Measurements from ENCODE around the gene GPR15. TPM values are rescaled to one million over a fixed set of nuclear protein-coding genes. Genes with fewer than 3 reads are reported as not detected.

The GPR15 gene
- total RNA-seq, 4 donors from 2014 or later: not detected

DNA sequence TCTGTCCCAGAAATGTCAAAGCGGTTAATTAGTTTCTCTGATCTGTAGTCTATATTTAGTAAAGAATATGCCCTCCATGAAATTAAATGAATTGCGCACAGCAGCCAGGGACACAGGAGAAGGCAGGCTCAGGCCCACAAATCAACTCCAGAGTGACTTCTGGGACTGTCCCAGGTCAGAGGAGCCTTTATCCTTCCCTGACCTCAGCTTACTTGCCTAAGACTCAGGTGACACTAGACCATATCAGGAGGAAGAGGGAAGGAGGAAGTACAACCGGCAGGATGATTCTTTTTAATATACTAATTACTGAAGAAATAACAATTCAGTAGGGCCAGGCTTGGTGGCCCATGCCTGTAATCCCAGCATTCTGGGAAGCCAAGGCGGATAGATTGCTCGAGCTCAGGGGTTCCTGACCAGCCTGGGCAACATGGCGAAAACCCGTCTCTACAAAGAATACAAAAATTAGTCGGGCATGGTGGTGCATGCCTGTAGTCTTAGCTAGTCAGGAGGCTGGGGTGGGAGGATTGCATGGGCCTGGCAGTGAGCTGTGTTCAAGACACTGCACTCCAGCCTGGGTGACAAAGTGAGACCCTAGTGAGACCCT is 1.8 kb upstream of the GPR15 start:
- H3K9me3 ChIP-seq: no peaks in the 10 kb centered on the region
- no peaks in the 10 kb centered on the region for H3K36me3 ChIP-seq
- no peak for TF ChIP-seq POLR2A (IDR thresholded peaks at IDR 0.05)
- TF ChIP-seq, protein P1, sequence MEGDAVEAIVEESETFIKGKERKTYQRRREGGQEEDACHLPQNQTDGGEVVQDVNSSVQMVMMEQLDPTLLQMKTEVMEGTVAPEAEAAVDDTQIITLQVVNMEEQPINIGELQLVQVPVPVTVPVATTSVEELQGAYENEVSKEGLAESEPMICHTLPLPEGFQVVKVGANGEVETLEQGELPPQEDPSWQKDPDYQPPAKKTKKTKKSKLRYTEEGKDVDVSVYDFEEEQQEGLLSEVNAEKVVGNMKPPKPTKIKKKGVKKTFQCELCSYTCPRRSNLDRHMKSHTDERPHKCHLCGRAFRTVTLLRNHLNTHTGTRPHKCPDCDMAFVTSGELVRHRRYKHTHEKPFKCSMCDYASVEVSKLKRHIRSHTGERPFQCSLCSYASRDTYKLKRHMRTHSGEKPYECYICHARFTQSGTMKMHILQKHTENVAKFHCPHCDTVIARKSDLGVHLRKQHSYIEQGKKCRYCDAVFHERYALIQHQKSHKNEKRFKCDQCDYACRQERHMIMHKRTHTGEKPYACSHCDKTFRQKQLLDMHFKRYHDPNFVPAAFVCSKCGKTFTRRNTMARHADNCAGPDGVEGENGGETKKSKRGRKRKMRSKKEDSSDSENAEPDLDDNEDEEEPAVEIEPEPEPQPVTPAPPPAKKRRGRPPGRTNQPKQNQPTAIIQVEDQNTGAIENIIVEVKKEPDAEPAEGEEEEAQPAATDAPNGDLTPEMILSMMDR (IDR thresholded peaks at IDR 0.05): no peak
- intact Hi-C loops (cut with DNase I; ENCODE audit: low total_unique reads): no loop called here
- no peaks in the 10 kb centered on the region for H3K4me1 ChIP-seq
- H3K27ac ChIP-seq: no peak overlapping the region
- no peaks in the 10 kb centered on the region for H3K27me3 ChIP-seq
- H3K4me3 ChIP-seq: no peak overlapping the region
- no peak for DNase-seq

DNA sequence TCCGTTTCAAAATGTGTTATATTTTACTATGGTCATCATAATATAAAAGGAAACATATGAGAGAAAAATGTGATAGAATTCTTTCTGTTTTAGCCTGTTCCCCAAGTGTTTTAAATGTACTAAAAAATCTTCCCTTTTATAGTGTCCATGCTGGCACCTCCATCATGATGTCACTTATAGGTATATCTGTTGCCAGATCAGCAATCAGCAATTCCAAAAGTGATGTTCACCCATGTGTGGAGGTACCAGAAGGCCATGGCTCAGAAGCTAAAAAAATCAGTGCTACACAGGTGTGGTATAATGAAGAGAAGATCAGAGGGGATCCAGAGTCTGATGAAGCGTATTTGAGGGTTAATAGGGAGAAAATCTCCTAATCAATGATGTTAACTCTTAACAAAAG is 1.1 kb upstream of the GPR15 start:
- no peak overlapping the region for H3K4me3 ChIP-seq
- H3K9me3 ChIP-seq: no peaks in the 10 kb centered on the region
- H3K27me3 ChIP-seq: no peaks in the 10 kb centered on the region
- TF ChIP-seq, protein P1 (IDR thresholded peaks at IDR 0.05): no peak
- TF ChIP-seq POLR2A (IDR thresholded peaks at IDR 0.05): no peak
- H3K36me3 ChIP-seq: no peaks in the 10 kb centered on the region
- H3K27ac ChIP-seq: no peak overlapping the region
- no peak for DNase-seq
- intact Hi-C loops (cut with DNase I; ENCODE audit: low total_unique reads): no loop called here
- no peaks in the 10 kb centered on the region for H3K4me1 ChIP-seq

DNA sequence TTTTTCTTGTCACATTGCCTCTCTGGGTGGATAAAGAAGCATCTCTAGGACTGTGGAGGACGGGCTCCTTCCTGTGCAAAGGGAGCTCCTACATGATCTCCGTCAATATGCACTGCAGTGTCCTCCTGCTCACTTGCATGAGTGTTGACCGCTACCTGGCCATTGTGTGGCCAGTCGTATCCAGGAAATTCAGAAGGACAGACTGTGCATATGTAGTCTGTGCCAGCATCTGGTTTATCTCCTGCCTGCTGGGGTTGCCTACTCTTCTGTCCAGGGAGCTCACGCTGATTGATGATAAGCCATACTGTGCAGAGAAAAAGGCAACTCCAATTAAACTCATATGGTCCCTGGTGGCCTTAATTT is 478 bp downstream of the GPR15 start:
- DNase-seq: no peak
- no peak for TF ChIP-seq POLR2A (IDR thresholded peaks at IDR 0.05)
- TF ChIP-seq, protein P1 (IDR thresholded peaks at IDR 0.05): no peak
- no peaks in the 10 kb centered on the region for H3K4me1 ChIP-seq
- H3K27me3 ChIP-seq: no peaks in the 10 kb centered on the region
- H3K27ac ChIP-seq: no peak overlapping the region
- H3K4me3 ChIP-seq: no peak overlapping the region
- intact Hi-C loops (cut with DNase I; ENCODE audit: low total_unique reads): no loop called here
- no peaks in the 10 kb centered on the region for H3K9me3 ChIP-seq
- H3K36me3 ChIP-seq: no peaks in the 10 kb centered on the region

DNA sequence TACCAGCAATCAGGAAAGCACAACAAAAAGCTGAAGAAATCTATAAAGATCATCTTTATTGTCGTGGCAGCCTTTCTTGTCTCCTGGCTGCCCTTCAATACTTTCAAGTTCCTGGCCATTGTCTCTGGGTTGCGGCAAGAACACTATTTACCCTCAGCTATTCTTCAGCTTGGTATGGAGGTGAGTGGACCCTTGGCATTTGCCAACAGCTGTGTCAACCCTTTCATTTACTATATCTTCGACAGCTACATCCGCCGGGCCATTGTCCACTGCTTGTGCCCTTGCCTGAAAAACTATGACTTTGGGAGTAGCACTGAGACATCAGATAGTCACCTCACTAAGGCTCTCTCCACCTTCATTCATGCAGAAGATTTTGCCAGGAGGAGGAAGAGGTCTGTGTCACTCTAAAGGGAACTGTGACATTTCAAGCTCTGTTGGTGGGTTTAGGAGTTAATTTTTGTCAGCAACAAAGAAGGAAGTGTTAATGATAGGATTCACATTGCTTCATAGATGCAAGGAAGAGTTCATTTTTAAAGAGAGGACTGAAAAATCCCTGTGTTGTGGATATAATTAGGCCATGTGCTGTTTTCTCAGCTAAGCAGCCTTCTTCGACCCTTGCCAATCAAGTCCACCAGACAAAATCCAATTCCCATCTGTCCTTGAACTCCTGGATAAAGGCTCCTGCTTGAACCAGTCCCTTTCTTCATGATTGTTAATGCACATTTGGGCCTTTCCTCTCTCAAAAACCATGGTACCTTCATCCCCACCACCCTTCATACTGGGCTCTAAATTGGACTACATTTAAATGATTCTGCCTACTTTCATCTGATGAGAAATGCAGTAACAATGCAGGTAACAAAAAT is 1.2 kb downstream of the GPR15 start:
- Histone ChIP-seq H3K27me3 (no peaks in the 10 kb centered on the region), H3K4me3 (no peak overlapping the region), H3K9me3 (no peaks in the 10 kb centered on the region), H3K4me1 (no peaks in the 10 kb centered on the region), H3K36me3 (no peaks in the 10 kb centered on the region), H3K27ac (no peak overlapping the region)
- no peak for DNase-seq
- intact Hi-C loops (cut with DNase I; ENCODE audit: low total_unique reads): no loop called here
- TF ChIP-seq POLR2A (IDR thresholded peaks at IDR 0.05): no peak
- TF ChIP-seq, protein P1 (IDR thresholded peaks at IDR 0.05): no peak

DNA sequence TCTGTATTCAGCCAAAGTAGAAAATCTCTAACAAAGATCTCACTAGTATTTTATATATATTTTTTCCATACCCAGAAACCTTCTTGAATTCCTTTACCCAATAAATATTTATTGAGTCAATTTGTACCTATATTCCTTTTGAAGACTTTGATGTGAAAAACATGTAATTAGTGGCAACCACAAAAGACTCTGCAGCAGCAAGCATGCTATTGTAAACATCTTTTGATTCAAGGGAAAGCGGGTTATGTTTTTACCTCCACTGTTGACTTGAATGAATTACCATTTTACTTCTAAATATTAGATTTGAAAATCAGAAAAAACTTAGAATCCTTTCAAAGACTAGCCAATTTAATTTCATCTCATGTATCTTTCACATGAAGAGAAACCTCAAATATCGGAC is 2.4 kb downstream of the GPR15 start:
- no peak overlapping the region for H3K4me3 ChIP-seq
- H3K4me1 ChIP-seq: no peaks in the 10 kb centered on the region
- H3K27ac ChIP-seq: no peak overlapping the region
- no peaks in the 10 kb centered on the region for H3K36me3 ChIP-seq
- DNase-seq: no peak
- intact Hi-C loops (cut with DNase I; ENCODE audit: low total_unique reads): no loop called here
- H3K9me3 ChIP-seq: no peaks in the 10 kb centered on the region
- H3K27me3 ChIP-seq: no peaks in the 10 kb centered on the region
- TF ChIP-seq, protein P1 (IDR thresholded peaks at IDR 0.05): no peak
- TF ChIP-seq POLR2A (IDR thresholded peaks at IDR 0.05): no peak
